Measurements from ENCODE around the gene DAAM1. TPM values are rescaled to one million over a fixed set of nuclear protein-coding genes. Genes with fewer than 3 reads are reported as not detected.

The DAAM1 gene
- total RNA-seq, 1 donor, result 22.0 TPM

DNA sequence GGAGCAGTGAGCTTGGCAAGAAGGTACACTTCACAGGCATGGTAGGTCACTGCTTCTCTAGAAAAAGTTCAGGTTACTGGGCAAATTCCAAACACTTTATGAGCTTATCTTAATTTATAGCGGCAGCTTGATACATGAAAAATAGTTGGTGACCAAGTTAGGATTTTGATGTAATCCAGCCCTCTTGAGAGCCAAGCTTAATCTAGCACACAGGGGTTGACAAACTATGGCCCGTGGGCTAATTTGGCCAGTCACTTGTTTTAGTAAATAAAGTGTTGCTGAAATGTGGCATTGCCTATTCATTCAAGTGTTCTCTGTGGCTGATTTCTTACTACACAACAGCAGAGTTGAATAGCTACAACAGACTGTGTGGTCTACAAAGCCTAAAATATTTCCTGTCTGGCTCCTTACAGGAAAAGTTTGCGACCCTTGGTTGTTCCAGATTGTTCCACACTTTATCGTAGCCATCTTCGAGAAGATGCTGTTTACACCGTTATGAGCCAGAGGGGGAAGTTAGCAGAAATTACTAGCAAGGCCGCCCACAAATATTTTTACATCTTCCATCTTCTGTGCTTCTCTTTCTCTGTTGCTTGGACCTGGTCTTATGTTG is 120.9 kb downstream of the DAAM1 start:
- H3K4me3 ChIP-seq (ENCODE audit: low read depth, low read length), result no peak overlapping the region
- DNase-seq (ENCODE audit: low read depth), result peak; percentile 49
- TF ChIP-seq, protein P1, sequence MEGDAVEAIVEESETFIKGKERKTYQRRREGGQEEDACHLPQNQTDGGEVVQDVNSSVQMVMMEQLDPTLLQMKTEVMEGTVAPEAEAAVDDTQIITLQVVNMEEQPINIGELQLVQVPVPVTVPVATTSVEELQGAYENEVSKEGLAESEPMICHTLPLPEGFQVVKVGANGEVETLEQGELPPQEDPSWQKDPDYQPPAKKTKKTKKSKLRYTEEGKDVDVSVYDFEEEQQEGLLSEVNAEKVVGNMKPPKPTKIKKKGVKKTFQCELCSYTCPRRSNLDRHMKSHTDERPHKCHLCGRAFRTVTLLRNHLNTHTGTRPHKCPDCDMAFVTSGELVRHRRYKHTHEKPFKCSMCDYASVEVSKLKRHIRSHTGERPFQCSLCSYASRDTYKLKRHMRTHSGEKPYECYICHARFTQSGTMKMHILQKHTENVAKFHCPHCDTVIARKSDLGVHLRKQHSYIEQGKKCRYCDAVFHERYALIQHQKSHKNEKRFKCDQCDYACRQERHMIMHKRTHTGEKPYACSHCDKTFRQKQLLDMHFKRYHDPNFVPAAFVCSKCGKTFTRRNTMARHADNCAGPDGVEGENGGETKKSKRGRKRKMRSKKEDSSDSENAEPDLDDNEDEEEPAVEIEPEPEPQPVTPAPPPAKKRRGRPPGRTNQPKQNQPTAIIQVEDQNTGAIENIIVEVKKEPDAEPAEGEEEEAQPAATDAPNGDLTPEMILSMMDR (IDR thresholded peaks at IDR 0.05; ENCODE audit: insufficient read depth, low read depth, low read length), result no peak

DNA sequence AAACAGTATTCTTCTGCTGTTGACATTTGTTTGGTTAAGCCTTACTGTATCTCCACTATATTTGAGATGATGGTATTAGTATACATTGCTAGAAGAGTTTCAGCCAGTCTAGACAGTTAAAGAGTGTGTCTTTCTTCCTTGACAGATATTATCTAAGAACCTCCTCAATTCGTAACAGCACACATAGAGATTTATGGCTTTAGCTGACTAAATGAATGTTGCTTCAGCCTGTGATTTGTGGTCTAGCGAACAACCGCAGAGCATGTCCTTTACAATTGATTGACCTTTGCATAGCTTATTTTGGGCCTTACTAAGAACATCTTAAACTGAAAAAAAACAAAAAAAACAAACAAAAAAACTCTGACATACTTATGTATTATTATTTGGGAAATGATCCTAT is 122.2 kb downstream of the DAAM1 start:
- DNase-seq (ENCODE audit: low read depth), result peak; percentile 72
- TF ChIP-seq, protein P1 (IDR thresholded peaks at IDR 0.05; ENCODE audit: insufficient read depth, low read depth, low read length), result no peak
- H3K4me3 ChIP-seq (ENCODE audit: low read depth, low read length), result no peak overlapping the region

DNA sequence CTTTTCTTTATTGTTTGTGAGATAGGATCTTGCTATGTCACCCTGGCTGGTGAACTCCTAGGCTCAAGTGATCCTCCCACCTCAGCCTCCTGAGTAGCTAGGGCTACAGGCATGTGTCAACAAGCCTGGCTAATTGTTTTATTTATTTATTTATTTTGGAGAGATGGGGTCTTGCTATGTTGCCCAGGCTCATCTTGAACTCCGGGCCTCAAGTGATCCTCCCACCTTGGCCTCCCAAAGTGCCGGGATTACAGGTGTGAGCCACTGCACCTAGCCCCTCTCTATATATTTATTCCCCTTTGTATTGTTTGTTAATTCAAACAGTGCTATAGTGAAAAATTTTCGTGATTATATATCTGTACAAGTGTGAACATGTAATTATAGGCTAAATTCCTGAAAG is 123.3 kb downstream of the DAAM1 start:
- TF ChIP-seq, protein P1 (IDR thresholded peaks at IDR 0.05; ENCODE audit: insufficient read depth, low read depth, low read length), result no peak
- no peak for DNase-seq (ENCODE audit: low read depth)
- H3K4me3 ChIP-seq (ENCODE audit: low read depth, low read length), result no peak overlapping the region

DNA sequence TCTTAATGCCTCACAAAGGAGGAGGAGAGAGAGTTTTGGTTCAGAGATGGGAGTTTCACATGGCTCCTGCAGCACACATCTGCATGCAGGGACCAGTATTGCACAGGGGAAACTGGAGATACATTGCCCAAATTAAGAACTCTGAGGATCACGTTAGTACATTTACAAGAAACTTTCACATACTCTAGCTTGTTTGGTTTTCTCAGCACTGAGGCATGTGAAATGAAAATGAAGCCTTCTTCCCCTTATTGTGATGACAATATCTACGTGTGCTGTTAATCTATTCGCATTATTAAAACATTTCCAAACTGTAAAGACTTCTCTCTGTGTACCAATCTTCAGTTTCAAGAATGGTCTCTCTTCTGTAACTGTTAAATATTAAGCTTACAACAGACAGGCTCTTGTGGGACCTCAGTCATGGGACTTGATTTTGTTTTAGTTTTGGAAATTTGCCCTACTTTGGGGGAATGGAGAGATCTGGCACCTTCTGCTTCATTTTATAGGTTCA is 124.7 kb downstream of the DAAM1 start:
- no peak for DNase-seq (ENCODE audit: low read depth)
- no peak overlapping the region for H3K4me3 ChIP-seq (ENCODE audit: low read depth, low read length)
- TF ChIP-seq, protein P1 (IDR thresholded peaks at IDR 0.05; ENCODE audit: insufficient read depth, low read depth, low read length), result no peak

DNA sequence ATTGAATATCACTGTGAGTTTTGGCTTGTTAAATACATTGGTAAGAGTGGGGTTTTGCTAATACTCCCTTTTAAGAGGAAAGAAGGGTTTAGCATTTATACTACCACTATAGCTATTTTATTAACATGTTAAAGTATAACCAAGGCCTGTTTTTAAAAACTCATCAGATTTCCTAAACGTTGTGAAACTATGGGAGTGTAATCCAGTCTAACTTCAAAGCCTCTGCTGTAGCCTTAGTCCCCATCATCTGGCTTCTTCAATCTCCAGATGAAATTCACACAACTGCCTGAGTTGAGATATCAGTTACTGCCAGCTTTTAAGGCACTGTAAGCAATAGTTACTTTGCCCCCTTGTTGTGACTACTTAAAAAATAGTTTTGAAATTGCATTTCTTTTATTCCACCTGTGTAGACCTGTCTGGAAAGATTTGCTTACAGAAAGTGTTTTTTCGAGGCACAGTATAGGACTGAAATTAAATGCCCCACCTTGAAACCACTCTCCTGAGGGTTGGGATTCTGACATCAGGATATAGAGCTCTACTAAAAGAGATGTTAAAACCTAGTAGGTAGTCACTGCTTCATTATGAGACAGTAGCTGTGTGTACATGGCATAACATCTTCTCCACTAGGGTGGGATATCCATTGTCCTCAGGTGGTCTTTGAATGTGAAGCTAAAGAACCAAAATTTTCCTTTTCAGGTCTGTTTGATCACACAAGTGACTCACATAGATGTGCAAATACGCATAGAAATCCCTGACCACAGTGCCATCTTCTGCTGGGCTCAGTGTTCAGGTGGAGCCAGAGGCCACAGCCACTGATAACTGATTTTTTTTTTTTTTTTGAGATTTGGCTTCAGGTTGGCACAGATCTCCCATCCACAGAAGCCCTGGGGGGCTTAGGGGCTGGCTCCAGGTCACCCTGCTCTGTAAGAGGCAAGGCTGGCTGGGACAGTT is 125.5 kb downstream of the DAAM1 start:
- TF ChIP-seq, protein P1 (IDR thresholded peaks at IDR 0.05; ENCODE audit: insufficient read depth, low read depth, low read length), result no peak
- no peak overlapping the region for H3K4me3 ChIP-seq (ENCODE audit: low read depth, low read length)
- DNase-seq (ENCODE audit: low read depth), result no peak

DNA sequence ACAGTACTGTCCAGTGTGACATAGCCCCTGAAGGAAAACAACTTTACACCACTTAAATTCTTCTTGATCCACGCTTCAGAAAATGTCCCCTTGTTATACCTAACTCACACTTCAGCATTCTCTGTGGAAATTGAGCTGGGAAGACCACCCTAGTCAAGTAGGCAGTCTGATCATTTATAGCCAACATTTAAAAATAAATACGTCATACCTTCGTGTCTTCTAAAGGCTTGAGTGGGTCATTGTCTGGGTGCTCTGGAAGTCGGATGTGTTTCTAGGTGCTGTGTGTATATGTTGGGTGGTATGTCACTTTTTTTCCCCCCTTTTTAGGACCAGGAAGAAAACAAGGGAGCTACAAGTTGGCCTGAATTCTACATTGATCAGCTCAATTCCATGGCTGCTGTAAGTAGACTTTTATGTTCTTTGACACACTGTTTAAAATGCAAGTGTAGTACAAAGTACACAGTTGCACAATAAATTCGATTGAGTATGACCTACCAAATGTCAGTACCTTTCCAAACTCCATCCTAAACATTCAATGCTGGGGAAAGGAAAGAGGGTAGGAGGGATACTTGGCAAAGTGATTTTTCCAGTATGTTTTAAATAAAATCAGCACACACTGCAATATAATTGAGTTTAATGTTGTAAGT is 126.6 kb downstream of the DAAM1 start:
- TF ChIP-seq, protein P1 (IDR thresholded peaks at IDR 0.05; ENCODE audit: insufficient read depth, low read depth, low read length), result no peak
- H3K4me3 ChIP-seq (ENCODE audit: low read depth, low read length), result no peak overlapping the region
- no peak for DNase-seq (ENCODE audit: low read depth)
